Uterus (tissue), 2 donors: ENCODE measurements around the gene PCDHB6.

ENCODE experiments used
- POLR2A ChIP-seq, 2 donors: fragments of 450-650 bp; IDR thresholded peaks; one replicate each; pipeline ENCODE4 v1.6.1; 2016; ENCODE audit warnings: antibody characterized with exemption in 2 of 2, mild to moderate bottlenecking in 1 of 2, moderate library complexity in 1 of 2
- TF ChIP-seq, protein P1 (sequence below), 4 experiments: fragments of 200-600 bp in 2 of 4; fragments of 450-650 bp in 2 of 4; sonication (generic) in 2 of 4; IDR thresholded peaks; one replicate each; pipeline ENCODE4 v1.5.1; 2016 to 2019; ENCODE audit warnings: antibody characterized with exemption in 4 of 4, mild to moderate bottlenecking in 2 of 4, moderate library complexity in 1 of 4

DNA sequence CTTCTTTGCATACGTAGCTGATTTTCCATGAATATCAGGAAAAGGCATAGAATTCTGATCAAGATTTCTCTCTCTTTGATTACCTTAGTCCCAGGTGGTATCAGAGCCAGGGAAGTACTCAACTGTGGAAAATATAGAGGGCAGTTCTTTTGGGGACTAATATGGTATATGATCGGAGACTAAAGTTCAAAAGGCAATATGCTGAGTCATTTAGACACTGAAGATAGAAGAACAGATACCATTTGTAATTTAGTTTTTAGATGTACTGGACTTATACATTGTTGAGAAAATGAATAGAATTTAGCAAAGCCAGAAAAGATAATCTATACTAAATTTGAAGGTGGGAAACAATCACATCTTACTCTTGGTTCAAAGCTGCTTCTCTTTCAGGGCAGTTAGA, 44.5 kb upstream of the PCDHB6 start:
- TF ChIP-seq, protein P1, sequence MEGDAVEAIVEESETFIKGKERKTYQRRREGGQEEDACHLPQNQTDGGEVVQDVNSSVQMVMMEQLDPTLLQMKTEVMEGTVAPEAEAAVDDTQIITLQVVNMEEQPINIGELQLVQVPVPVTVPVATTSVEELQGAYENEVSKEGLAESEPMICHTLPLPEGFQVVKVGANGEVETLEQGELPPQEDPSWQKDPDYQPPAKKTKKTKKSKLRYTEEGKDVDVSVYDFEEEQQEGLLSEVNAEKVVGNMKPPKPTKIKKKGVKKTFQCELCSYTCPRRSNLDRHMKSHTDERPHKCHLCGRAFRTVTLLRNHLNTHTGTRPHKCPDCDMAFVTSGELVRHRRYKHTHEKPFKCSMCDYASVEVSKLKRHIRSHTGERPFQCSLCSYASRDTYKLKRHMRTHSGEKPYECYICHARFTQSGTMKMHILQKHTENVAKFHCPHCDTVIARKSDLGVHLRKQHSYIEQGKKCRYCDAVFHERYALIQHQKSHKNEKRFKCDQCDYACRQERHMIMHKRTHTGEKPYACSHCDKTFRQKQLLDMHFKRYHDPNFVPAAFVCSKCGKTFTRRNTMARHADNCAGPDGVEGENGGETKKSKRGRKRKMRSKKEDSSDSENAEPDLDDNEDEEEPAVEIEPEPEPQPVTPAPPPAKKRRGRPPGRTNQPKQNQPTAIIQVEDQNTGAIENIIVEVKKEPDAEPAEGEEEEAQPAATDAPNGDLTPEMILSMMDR (IDR thresholded peaks at IDR 0.05), result no peak
- no peak for TF ChIP-seq POLR2A (IDR thresholded peaks at IDR 0.05)
